ENCODE results near the gene CNTN1.
A peak's percentile ranks its signal among the peaks of the same experiment; 100 is the strongest.

CNTN1 gene

DNA sequence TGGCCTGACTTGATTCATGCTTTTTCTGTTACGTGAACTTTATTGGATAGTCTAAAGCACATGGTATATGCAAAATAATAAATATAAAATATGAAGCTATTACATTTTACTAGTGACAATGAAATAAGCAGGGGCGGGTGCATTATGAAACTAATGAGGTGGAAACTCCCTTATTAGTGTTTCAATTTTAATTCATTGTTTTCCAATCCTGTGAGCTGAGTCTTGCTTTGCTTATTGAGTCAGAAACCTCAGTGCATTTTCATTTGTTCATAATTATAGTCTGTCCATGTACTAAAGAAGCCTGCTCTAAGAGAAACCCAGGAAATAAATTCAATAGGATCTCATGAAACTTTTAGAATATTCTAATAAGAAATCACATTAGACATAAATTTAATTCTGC is 78.5 kb downstream of the CNTN1 start:
- no peak for DNase-seq (ENCODE audit: low read depth)

GRCh38 chr12:40775661-40776060 is 83.4 kb downstream of the CNTN1 start:
- DNase-seq (ENCODE audit: low read depth), result peak; percentile 19

GRCh38 chr12:40784102-40784501 is 91.9 kb downstream of the CNTN1 start:
- no peak for DNase-seq (ENCODE audit: low read depth)

DNA sequence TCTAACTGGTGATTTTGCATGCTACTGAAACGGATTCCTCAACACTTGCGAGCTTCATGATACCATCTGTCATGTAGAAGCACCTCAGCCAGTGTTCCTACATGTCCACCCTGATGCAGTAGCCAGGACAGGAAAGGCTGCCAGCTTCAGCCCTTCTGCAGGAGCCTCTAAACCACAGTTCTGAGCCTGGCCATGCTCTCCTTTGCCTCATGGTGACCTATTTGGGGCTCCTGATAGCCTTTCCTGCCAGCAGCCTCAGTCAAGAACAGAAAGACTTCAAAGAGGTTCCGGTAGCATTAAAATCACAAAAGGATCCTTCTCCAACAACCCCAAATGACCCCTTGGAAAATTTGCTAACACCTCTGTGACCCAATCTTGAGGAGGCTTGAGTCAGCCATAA is 96.0 kb downstream of the CNTN1 start:
- DNase-seq (ENCODE audit: low read depth), result no peak

DNA sequence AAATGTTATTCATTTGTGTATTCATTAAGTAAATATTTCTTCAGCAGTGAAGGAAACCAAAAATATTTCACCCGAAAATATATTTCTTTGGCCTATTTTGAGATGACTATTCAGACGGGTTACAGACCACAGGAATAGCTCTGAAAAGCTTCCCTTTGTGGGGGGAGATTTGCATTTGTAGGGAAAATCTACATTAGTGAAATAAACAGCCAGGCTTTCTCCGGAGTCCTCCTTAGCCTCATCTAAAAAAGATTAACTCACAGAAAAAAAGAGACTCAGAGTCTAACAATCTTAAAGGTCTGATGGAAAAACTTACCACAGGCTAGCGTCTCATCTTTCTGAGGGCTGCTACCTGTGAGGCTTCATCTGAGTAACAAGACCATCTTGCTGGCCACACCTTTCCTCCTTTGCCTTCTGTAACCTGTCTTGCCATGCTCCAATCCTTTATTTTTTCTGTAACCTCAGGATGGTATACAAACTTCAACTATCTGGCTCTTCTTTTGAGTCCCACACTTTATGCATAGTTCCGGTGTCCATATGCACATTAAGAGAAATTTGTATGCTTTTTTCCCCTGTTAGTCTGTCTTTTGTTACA is 100.7 kb downstream of the CNTN1 start:
- no peak for DNase-seq (ENCODE audit: low read depth)

DNA sequence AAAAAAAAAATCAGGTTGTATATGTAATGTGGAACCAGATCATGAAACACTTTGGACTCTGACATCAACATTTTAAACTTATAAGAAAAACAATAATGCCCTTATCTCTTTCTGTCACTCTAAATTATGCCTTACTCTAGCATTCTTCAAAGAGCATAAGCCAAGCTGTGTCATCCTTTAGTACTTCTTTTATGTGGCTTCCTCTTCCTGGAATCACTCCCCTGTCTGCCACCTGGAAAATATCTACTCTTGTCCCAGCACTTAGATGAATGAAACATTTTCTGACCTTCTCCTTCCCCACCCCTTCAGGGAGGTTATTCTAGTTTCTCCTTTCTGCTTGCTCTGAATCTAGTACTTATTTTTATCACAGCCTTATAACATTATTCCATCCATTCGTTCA is 101.2 kb downstream of the CNTN1 start:
- DNase-seq (ENCODE audit: low read depth), result no peak

GRCh38 chr12:40794087-40794486 is 101.8 kb downstream of the CNTN1 start:
- no peak for DNase-seq (ENCODE audit: low read depth)

DNA sequence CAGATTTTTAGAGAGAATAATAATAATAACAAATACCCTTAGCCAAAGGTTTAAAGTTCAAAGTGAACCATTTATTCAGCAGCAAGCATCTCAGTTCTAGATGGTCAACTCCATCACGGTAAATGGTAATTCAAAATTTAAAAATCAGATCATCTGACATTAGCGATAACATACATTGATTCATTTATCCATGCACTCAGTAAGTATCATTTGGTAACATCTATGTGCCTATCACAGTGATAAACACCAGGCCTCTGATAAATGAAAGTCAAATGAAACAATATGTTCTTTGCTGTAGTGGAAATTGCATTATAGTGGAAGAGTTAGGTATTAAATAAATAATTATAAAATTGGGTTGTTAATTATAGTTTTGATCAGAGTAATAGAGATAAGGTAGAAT is 108.8 kb downstream of the CNTN1 start:
- no peak for DNase-seq (ENCODE audit: low read depth)

DNA sequence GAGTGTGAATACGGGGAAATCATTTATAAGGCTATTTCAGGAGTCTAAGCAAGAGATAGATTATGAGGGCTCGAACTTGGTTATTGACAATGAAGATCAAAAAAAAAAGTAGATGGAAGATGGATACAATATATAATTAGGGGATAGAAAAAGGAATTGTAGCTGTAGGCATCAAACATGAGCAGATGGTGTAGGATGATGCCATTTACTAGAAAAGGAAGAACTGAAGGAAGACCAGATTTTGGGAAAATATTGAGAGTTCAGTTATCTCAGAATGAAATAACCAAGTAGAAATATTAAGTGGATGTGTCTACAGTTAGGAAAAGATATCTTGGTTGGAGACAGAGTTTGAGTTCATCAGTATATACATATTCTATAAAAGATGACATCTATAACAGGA is 109.6 kb downstream of the CNTN1 start:
- no peak for DNase-seq (ENCODE audit: low read depth)

DNA sequence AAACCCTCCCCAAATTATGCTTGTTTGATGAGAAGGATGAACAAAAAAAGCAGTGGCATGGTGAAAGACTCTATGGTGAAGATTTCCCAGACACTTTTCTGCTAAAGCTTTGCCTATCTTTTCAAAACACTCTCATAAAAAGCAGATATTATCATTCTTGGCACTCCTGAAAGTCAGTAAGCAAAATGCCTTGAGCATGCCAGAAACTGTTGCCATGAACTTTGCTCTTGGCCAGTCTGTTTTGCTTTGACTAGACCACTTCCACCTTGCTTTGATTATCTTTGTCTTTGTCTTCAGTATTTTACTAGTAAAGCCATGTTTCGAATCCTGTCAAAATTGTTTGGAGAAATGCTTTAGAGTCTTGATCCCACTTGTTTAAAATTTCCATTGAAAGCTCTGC is 110.4 kb downstream of the CNTN1 start:
- no peak for DNase-seq (ENCODE audit: low read depth)

DNA sequence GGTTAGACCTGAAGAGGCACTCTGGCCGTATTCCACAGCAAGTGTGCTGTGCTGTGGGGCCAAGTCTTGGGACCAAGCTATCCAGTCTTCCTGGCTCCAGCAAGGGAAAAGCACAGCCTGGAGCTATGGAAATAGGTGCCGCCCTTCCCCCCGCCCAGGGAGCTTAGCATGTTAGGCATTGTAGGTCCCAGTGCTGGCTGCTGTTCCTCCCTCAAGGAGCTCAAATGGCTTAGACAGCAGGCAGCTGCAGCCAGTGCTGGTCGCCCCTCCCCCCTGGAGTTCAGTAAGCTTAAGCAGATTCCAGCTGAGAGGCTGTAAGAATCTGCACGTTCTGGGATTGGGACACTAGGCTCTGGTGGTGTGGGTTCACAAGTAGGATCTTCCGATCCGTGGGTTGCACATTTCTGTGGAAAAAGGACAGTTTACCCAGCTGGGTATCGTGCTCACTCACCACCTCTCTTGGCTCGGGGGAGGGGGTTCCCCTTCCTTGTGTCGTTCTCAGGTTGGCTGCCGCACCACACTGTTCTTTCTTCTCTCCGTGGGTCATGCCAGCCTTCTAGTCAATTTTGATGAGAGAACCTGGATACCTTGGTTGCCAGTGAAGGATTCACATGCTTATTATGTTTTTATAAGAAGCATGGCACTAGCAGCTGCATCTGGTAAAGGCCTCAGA is 127.3 kb downstream of the CNTN1 start:
- no peak for DNase-seq (ENCODE audit: low read depth)

DNA sequence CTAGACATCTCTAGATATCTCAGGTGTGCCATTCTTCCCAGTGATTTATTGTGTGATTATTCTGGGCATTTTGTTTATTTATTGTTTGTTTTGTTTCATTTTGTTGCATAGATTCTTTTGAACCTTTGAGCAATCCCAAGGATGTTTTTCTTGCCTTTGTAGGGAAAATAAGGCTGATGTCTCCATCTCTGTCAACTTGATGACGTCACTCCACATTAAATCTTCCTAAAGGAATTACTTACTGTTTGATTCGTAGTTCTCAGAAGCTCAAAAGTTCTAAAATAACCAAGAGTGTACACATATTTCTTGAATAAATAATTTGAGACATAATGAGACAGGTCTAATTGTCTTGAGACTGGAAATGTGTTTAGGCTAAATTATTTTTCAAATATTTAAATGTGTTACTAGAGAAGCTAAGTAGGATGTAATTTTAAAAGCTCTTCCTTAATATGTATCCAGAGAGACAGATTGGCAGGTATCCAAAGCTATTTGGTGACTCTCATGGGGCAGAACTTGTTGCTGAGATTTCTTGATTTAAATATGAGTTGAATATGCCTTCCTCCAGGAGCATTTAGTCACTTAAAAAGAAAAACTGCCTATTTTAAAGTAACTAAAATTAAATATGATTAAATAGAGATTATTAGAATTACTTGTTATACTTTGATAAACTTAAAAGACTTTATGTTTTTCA is 128.7 kb downstream of the CNTN1 start:
- DNase-seq (ENCODE audit: low read depth), result no peak

DNA sequence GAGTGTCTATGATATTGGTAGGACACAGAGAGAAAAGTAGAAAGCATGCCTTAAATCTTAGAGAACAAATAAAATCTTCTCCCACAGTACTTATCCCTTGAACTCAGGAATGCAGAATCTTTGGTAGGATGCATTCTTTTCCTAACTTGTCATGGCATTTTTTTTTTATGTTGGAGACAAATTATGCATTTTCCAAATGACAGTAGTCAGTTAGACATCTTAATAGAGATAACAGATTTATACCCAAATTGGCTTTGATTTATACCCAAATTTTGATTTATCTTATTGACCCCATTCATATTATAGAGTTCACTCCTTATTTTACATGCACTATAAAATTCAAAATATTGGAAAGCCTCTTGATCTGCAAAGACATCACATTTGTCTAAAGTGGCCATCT is 132.9 kb downstream of the CNTN1 start:
- DNase-seq (ENCODE audit: low read depth), result no peak

GRCh38 chr12:40827683-40828592 is 135.7 kb downstream of the CNTN1 start:
- no peak for DNase-seq (ENCODE audit: low read depth)

DNA sequence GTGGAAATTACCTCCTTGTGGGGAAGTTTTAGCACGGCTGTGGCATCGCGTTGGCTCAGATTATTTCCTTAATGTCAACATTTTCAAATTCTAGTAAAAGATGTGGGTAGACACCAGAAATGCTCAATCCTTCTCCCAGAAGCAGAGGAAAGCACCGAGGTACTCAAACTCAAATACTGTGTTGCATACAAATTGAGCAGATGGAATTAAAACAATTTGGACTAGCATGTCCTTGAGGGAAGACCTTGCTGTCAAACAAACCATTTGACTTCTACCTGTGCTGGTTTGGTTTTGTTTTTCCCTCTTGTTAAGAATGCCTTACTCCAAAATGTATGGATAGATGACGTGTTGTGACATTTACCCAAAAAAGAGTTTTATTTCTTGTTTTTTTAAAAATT is 136.4 kb downstream of the CNTN1 start:
- no peak for DNase-seq (ENCODE audit: low read depth)

GRCh38 chr12:40829738-40830144 is 137.5 kb downstream of the CNTN1 start:
- DNase-seq (ENCODE audit: low read depth), result no peak

- no peak for DNase-seq (ENCODE audit: low read depth)
Measured at GRCh38 chr12:40831916-40832315, 139.7 kb downstream of the CNTN1 start.

GRCh38 chr12:40832668-40833067 is 140.4 kb downstream of the CNTN1 start:
- no peak for DNase-seq (ENCODE audit: low read depth)

DNA sequence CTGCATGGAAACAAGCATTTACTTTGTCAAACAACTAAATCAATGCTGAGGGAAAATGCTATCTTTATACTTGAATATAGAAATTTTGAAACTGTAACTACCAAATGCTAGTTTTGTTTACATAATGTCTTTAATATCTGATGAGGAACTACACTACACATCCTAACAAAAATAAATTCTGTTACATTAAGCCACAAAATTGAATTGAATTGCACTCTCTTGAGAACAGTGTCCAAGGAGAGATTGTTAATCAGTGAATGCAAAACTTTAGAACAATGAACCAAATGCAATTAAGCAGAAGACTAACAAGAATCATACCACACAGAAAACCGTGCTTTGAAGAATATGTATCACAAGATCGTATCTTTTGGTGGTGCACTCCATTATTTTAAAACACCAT is 141.6 kb downstream of the CNTN1 start:
- no peak for DNase-seq (ENCODE audit: low read depth)

GRCh38 chr12:40834321-40834720 is 142.1 kb downstream of the CNTN1 start:
- DNase-seq (ENCODE audit: low read depth), result no peak

DNA sequence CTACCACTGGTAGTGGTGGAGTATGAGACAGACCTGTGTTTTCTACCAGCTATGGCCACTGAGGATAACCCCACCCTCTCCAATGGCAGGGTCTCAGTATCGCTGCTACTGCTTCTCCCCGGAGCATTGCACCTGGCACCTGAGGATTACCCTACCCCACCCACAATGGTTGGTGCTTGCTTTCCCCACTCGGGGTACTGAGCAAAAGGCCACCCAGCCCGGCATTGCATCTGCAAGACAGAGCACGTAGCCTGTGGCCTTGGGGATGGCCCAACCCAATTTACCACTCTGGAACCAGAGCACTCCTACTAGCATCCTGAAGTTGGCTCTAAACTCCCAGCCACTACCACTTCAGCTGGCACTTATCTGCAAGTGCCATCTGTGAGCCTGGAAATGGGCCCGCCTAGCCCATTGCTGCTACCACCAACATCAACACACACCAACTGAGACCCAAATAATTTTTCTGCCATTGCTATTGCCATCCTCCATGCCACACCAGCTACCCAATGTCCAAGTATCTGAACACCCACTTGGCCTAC is 145.7 kb downstream of the CNTN1 start:
- no peak for DNase-seq (ENCODE audit: low read depth)

GRCh38 chr12:40843495-40843894 is 151.3 kb downstream of the CNTN1 start:
- no peak for DNase-seq (ENCODE audit: low read depth)

Data from HS-5 (cell line).